Measurements from ENCODE around the gene CHD9. TPM values are rescaled to one million over a fixed set of nuclear protein-coding genes. Genes with fewer than 3 reads are reported as not detected.
"Not testable (repeated sequence)": the region's sequence is repeated elsewhere in the genome, so short reads cannot be mapped to it uniquely, and the experiment has no call there.

Gene CHD9
- total RNA-seq, 2 experiments from 2014 or later: 12.7 to 14.0 TPM

- no peak for DNase-seq
- H3K36me3 Mint-ChIP-seq: no peaks in the 10 kb centered on the region
These were observed 13.3 kb upstream of the CHD9 start for GRCh38 chr16:53041320-53042051.

GRCh38 chr16:53042235-53042701 lies 12.5 kb upstream of the CHD9 start:
- Mint-ChIP-seq H3K4me3 (no peak overlapping the region), H3K27ac (no peak overlapping the region), H3K9me3 (no peaks in the 10 kb centered on the region), H3K4me1 (peaks cover 2% of the 10 kb centered on the region), H3K27me3 (peaks cover 8% of the 10 kb centered on the region), H3K36me3 (no peaks in the 10 kb centered on the region)
- no peak for DNase-seq

More at GRCh38 chr16:53041320-53042051, 13.3 kb upstream of the CHD9 start:
- no peak overlapping the region for H3K27ac Mint-ChIP-seq
- H3K4me1 Mint-ChIP-seq: peaks cover 2% of the 10 kb centered on the region
- peaks cover 8% of the 10 kb centered on the region for H3K27me3 Mint-ChIP-seq
- no peaks in the 10 kb centered on the region for H3K9me3 Mint-ChIP-seq
- no peak overlapping the region for H3K4me3 Mint-ChIP-seq

- H3K9me3 Mint-ChIP-seq: no peaks in the 10 kb centered on the region
- no peak overlapping the region for H3K27ac Mint-ChIP-seq
- no peak overlapping the region for H3K4me3 Mint-ChIP-seq
- no peaks in the 10 kb centered on the region for H3K36me3 Mint-ChIP-seq
- H3K4me1 Mint-ChIP-seq: peaks cover 2% of the 10 kb centered on the region
- no peak for DNase-seq
- H3K27me3 Mint-ChIP-seq: peaks cover 8% of the 10 kb centered on the region
These were observed 11.4 kb upstream of the CHD9 start for GRCh38 chr16:53043428-53043831.

GRCh38 chr16:53043986-53044601 lies 10.7 kb upstream of the CHD9 start:
- Mint-ChIP-seq H3K27ac (no peak overlapping the region), H3K4me1 (peaks cover 2% of the 10 kb centered on the region), H3K9me3 (no peaks in the 10 kb centered on the region), H3K4me3 (no peak overlapping the region), H3K27me3 (peaks cover 8% of the 10 kb centered on the region), H3K36me3 (no peaks in the 10 kb centered on the region)
- DNase-seq: no peak

GRCh38 chr16:53045341-53046220 lies 9.2 kb upstream of the CHD9 start:
- peaks cover 13% of the 10 kb centered on the region for H3K27me3 Mint-ChIP-seq
- DNase-seq: no peak
- H3K27ac Mint-ChIP-seq: no peak overlapping the region
- no peaks in the 10 kb centered on the region for H3K36me3 Mint-ChIP-seq
- H3K4me1 Mint-ChIP-seq: peaks cover 2% of the 10 kb centered on the region
- no peak overlapping the region for H3K4me3 Mint-ChIP-seq
- H3K9me3 Mint-ChIP-seq: no peaks in the 10 kb centered on the region

- not testable (repeated sequence) for H3K27ac Mint-ChIP-seq, H3K9me3 Mint-ChIP-seq, H3K36me3 Mint-ChIP-seq, H3K4me1 Mint-ChIP-seq, DNase-seq, H3K4me3 Mint-ChIP-seq
- peaks cover 15% of the 10 kb centered on the region for H3K27me3 Mint-ChIP-seq
These were observed 7.3 kb upstream of the CHD9 start for GRCh38 chr16:53047515-53047914.

- H3K36me3 Mint-ChIP-seq: no peaks in the 10 kb centered on the region
- DNase-seq: no peak
- H3K4me1 Mint-ChIP-seq: no peaks in the 10 kb centered on the region
- no peaks in the 10 kb centered on the region for H3K9me3 Mint-ChIP-seq
- no peak overlapping the region for H3K4me3 Mint-ChIP-seq
- peaks cover 23% of the 10 kb centered on the region for H3K27me3 Mint-ChIP-seq
- H3K27ac Mint-ChIP-seq: no peak overlapping the region
These were observed 6.5 kb upstream of the CHD9 start for GRCh38 chr16:53048139-53048915.

GRCh38 chr16:53051255-53051654 lies 3.5 kb upstream of the CHD9 start:
- not testable (repeated sequence) for H3K27ac Mint-ChIP-seq, H3K4me3 Mint-ChIP-seq, H3K36me3 Mint-ChIP-seq, H3K9me3 Mint-ChIP-seq, DNase-seq
- peaks cover 17% of the 10 kb centered on the region for H3K27me3 Mint-ChIP-seq
- H3K4me1 Mint-ChIP-seq: peaks cover 11% of the 10 kb centered on the region

- H3K27ac Mint-ChIP-seq: no peak within 1 kb of the TSS
- H3K36me3 Mint-ChIP-seq: no peaks in the 10 kb centered on the region
- no peak within 1 kb of the TSS for H3K4me3 Mint-ChIP-seq
- H3K9me3 Mint-ChIP-seq: no peaks in the 10 kb centered on the region
- H3K4me1 Mint-ChIP-seq: peaks cover 15% of the 10 kb centered on the region
- no peak for DNase-seq
- peaks cover 17% of the 10 kb centered on the region for H3K27me3 Mint-ChIP-seq
These were observed 2.0 kb upstream of the CHD9 start, which contains the start of gene CHD9NB for GRCh38 chr16:53052519-53053501. CHD9NB (minus strand) TSS chr16:53052897; CDS start chr16:53044158, 8,739 bp downstream.

GRCh38 chr16:53053967-53054669 lies 673 bp upstream of the CHD9 start:
- Mint-ChIP-seq H3K4me3 (peak overlapping the region; percentile 87), H3K27ac (peak overlapping the region; percentile 76), H3K4me1 (peaks cover 20% of the 10 kb centered on the region), H3K9me3 (no peaks in the 10 kb centered on the region), H3K27me3 (peaks cover 17% of the 10 kb centered on the region), H3K36me3 (no peaks in the 10 kb centered on the region)
- DNase-seq: peak; percentile 13

GRCh38 chr16:53055541-53056391 lies 975 bp downstream of the CHD9 start:
- Mint-ChIP-seq H3K4me3 (peak overlapping the region; percentile 87), H3K4me1 (peaks cover 20% of the 10 kb centered on the region), H3K27me3 (peaks cover 12% of the 10 kb centered on the region), H3K9me3 (no peaks in the 10 kb centered on the region), H3K36me3 (no peaks in the 10 kb centered on the region), H3K27ac (peak overlapping the region; percentile 76)
- DNase-seq: no peak

GRCh38 chr16:53056392-53056881 lies 1.6 kb downstream of the CHD9 start:
- no peak for DNase-seq
- H3K27ac Mint-ChIP-seq: no peak overlapping the region
- peaks cover 25% of the 10 kb centered on the region for H3K4me1 Mint-ChIP-seq
- no peaks in the 10 kb centered on the region for H3K9me3 Mint-ChIP-seq
- no peaks in the 10 kb centered on the region for H3K36me3 Mint-ChIP-seq
- H3K4me3 Mint-ChIP-seq: no peak overlapping the region
- peaks cover 12% of the 10 kb centered on the region for H3K27me3 Mint-ChIP-seq
